Skeletal muscle tissue (tissue), 4 donors: ENCODE measurements around the gene ARHGAP15. TPM values are rescaled to one million over a fixed set of nuclear protein-coding genes. Genes with fewer than 3 reads are reported as not detected.

Experiments used
- H3K27ac ChIP-seq: one replicate; pipeline ENCODE4 v1.7.0; 2013; ENCODE audit warnings: mild to moderate bottlenecking, low read depth, low read length, inconsistent platforms
- H3K27me3 ChIP-seq, 3 donors: one replicate each; pipeline ENCODE4 v1.7.0; 2013; ENCODE audit warnings: low read length in 3 of 3; ENCODE audit not compliant: control insufficient read depth in 3 of 3, insufficient read depth in 3 of 3
- H3K36me3 ChIP-seq, 3 donors: one replicate each; pipeline ENCODE4 v1.7.0; 2013; ENCODE audit warnings: low read length in 3 of 3; ENCODE audit not compliant: control insufficient read depth in 3 of 3, insufficient read depth in 3 of 3
- H3K4me1 ChIP-seq, 3 donors: one replicate each; pipeline ENCODE4 v1.7.0; 2013; ENCODE audit warnings: low read length in 3 of 3, mild to moderate bottlenecking in 3 of 3; ENCODE audit not compliant: control insufficient read depth in 3 of 3, insufficient read depth in 3 of 3
- H3K4me3 ChIP-seq, 3 donors: one replicate each; pipeline ENCODE4 v1.7.0; 2013; ENCODE audit warnings: low read length in 3 of 3
- H3K9ac ChIP-seq, 3 donors: one replicate each; pipeline ENCODE4 v1.7.0; 2013; ENCODE audit warnings: low read length in 3 of 3, mild to moderate bottlenecking in 3 of 3, moderate library complexity in 2 of 3, low read depth in 1 of 3
- H3K9me3 ChIP-seq, 3 donors: one replicate each; pipeline ENCODE4 v1.7.0; 2013; ENCODE audit warnings: low read length in 3 of 3; ENCODE audit not compliant: control insufficient read depth in 3 of 3
- total RNA-seq: library from RNA; depleted of rRNA; stranded (reverse); fragments of >200 nt; gene quantifications from one replicate; pipeline ENCODE4 v1.2.3, GENCODE V29; 2014
- donor health status: Osteomylitis.

Gene ARHGAP15
- total RNA-seq, 1 donor from 2014 or later: 33.9 TPM

- H3K9me3 ChIP-seq: no peaks in the 10 kb centered on the region
- H3K4me1 ChIP-seq: no peaks in the 10 kb centered on the region
- H3K4me3 ChIP-seq: no peak overlapping the region
- no peaks in the 10 kb centered on the region for H3K27me3 ChIP-seq
- H3K9ac ChIP-seq: no peak overlapping the region
- H3K36me3 ChIP-seq: no peaks in the 10 kb centered on the region
- no peak overlapping the region for H3K27ac ChIP-seq
Measured at GRCh38 chr2:143401861-143402260, 272.6 kb downstream of the ARHGAP15 start.

GRCh38 chr2:143402451-143402850, 273.2 kb downstream of the ARHGAP15 start:
- Histone ChIP-seq H3K27ac (no peak overlapping the region), H3K9me3 (no peaks in the 10 kb centered on the region), H3K4me3 (no peak overlapping the region)

GRCh38 chr2:143410082-143410897, 281.1 kb downstream of the ARHGAP15 start:
- Histone ChIP-seq H3K36me3 (no peaks in the 10 kb centered on the region), H3K9ac (no peak overlapping the region), H3K27ac (no peak overlapping the region), H3K4me3 (no peak overlapping the region), H3K9me3 (no peaks in the 10 kb centered on the region), H3K27me3 (no peaks in the 10 kb centered on the region), H3K4me1 (no peaks in the 10 kb centered on the region)

More at GRCh38 chr2:143402451-143402850, 273.2 kb downstream of the ARHGAP15 start:
- Histone ChIP-seq H3K27me3 (no peaks in the 10 kb centered on the region), H3K36me3 (no peaks in the 10 kb centered on the region), H3K4me1 (no peaks in the 10 kb centered on the region), H3K9ac (no peak overlapping the region)

DNA sequence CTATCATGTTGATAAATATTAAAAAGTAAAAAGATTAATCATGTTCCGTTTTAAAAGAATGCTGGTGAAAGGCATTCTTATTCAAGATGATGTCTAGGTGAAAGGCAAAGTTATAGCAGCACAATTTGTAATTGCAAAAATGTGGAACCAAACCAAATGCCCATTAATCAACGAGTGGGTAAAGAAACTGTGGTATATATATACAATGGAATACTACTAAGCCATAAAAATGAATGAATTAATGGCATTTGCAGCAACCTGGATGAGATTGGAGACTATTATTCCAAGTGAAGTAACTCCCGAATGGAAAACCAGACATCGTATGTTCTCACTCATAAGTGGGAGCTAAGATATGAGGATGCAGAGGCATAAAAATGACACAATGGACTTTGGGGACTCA, 286.4 kb downstream of the ARHGAP15 start:
- Histone ChIP-seq H3K9ac (no peak overlapping the region), H3K27ac (no peak overlapping the region), H3K4me3 (no peak overlapping the region), H3K9me3 (no peaks in the 10 kb centered on the region), H3K27me3 (no peaks in the 10 kb centered on the region), H3K4me1 (no peaks in the 10 kb centered on the region), H3K36me3 (no peaks in the 10 kb centered on the region)

GRCh38 chr2:143417428-143417827, 288.2 kb downstream of the ARHGAP15 start:
- H3K9me3 ChIP-seq: no peaks in the 10 kb centered on the region
- H3K27ac ChIP-seq: no peak overlapping the region
- H3K36me3 ChIP-seq: no peaks in the 10 kb centered on the region
- no peaks in the 10 kb centered on the region for H3K4me1 ChIP-seq
- no peak overlapping the region for H3K9ac ChIP-seq
- H3K27me3 ChIP-seq: no peaks in the 10 kb centered on the region
- H3K4me3 ChIP-seq: no peak overlapping the region

- Histone ChIP-seq H3K9me3 (no peaks in the 10 kb centered on the region), H3K4me1 (no peaks in the 10 kb centered on the region), H3K27me3 (no peaks in the 10 kb centered on the region), H3K9ac (no peak overlapping the region), H3K27ac (no peak overlapping the region), H3K36me3 (no peaks in the 10 kb centered on the region), H3K4me3 (no peak overlapping the region)
Measured at GRCh38 chr2:143420313-143420712, 291.1 kb downstream of the ARHGAP15 start.

- Histone ChIP-seq H3K27me3 (no peaks in the 10 kb centered on the region), H3K9me3 (no peaks in the 10 kb centered on the region), H3K4me1 (no peaks in the 10 kb centered on the region), H3K36me3 (no peaks in the 10 kb centered on the region), H3K9ac (no peak overlapping the region), H3K4me3 (no peak overlapping the region), H3K27ac (no peak overlapping the region)
Measured at GRCh38 chr2:143422681-143423080, 293.5 kb downstream of the ARHGAP15 start.

GRCh38 chr2:143425896-143426295, 296.7 kb downstream of the ARHGAP15 start:
- no peaks in the 10 kb centered on the region for H3K27me3 ChIP-seq
- H3K27ac ChIP-seq: no peak overlapping the region
- H3K4me1 ChIP-seq: no peaks in the 10 kb centered on the region
- no peak overlapping the region for H3K4me3 ChIP-seq
- no peak overlapping the region for H3K9ac ChIP-seq
- no peaks in the 10 kb centered on the region for H3K36me3 ChIP-seq
- H3K9me3 ChIP-seq: no peaks in the 10 kb centered on the region

DNA sequence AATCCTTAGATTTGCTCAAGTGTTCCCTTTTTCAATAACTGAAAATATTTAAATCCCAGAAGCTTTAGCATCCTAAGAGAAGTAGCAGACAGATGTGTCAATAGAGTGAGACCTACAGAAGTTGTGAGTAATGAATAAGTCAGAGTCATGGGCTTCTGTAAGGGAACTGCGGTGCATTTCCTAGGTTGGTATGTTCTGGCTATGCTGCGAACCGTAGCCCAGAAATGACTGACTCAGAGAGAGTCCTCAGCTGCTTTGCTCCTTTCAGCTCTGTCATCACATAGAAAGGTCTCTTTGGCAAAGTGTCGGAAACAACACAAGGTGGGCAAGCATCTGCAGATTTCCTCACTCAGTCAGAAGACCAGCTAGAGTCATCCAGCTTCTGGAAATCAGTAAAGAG, 297.1 kb downstream of the ARHGAP15 start:
- Histone ChIP-seq H3K9ac (no peak overlapping the region), H3K4me3 (no peak overlapping the region), H3K4me1 (no peaks in the 10 kb centered on the region), H3K9me3 (no peaks in the 10 kb centered on the region), H3K27me3 (no peaks in the 10 kb centered on the region), H3K27ac (no peak overlapping the region), H3K36me3 (no peaks in the 10 kb centered on the region)

DNA sequence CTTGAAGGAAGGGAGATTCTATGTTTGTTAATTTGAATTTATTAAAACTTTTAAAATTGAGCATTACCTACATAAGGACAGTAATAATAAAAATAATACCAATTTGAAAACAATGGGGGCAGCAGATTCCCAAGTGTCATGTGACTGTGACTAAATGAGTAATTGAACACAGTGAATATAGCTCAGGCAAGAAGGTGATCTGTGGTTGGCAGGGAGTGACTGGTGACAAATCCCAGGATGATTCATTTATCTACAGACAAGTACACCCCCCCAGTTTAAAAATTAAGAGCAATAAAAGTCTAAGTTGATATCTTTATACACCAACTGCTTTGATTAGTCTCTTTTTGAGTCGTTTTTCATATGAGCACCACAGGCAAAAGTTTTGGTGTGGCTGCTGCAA, 299.5 kb downstream of the ARHGAP15 start:
- H3K4me1 ChIP-seq: no peaks in the 10 kb centered on the region
- H3K9ac ChIP-seq: no peak overlapping the region
- no peak overlapping the region for H3K4me3 ChIP-seq
- H3K36me3 ChIP-seq: no peaks in the 10 kb centered on the region
- no peaks in the 10 kb centered on the region for H3K27me3 ChIP-seq
- no peaks in the 10 kb centered on the region for H3K9me3 ChIP-seq
- no peak overlapping the region for H3K27ac ChIP-seq
